Measurements from ENCODE around the gene DNAAF1.
"Not testable (repeated sequence)": the region's sequence is repeated elsewhere in the genome, so short reads cannot be mapped to it uniquely, and the experiment has no call there.

The DNAAF1 gene

DNA sequence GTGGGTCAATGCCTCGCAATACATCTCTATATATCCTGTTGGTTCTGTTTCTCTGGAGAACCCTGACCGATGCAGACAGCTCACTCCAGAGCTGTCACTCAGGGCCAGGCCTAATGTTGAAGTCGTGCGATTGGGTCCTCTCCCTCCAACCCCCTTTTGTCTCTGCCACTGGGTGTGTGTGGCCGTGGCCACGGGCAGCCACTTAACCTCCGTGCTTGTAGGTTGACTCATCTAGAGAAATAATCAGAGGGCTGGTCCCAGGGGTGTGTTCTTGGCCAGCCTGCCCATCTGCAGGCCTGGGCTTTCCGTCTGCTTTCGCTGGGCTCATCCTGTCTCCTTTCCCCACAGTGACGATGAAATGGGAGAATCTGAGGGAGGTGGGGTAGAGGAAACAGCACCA is 53.3 kb downstream of the DNAAF1 start:
- TF ChIP-seq, protein P1, sequence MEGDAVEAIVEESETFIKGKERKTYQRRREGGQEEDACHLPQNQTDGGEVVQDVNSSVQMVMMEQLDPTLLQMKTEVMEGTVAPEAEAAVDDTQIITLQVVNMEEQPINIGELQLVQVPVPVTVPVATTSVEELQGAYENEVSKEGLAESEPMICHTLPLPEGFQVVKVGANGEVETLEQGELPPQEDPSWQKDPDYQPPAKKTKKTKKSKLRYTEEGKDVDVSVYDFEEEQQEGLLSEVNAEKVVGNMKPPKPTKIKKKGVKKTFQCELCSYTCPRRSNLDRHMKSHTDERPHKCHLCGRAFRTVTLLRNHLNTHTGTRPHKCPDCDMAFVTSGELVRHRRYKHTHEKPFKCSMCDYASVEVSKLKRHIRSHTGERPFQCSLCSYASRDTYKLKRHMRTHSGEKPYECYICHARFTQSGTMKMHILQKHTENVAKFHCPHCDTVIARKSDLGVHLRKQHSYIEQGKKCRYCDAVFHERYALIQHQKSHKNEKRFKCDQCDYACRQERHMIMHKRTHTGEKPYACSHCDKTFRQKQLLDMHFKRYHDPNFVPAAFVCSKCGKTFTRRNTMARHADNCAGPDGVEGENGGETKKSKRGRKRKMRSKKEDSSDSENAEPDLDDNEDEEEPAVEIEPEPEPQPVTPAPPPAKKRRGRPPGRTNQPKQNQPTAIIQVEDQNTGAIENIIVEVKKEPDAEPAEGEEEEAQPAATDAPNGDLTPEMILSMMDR (IDR thresholded peaks at IDR 0.05; ENCODE audit: low read depth, low read length, missing control alignments): no peak
- no peak overlapping the region for H3K4me3 ChIP-seq (ENCODE audit: low read depth, low read length)
- DNase-seq (ENCODE audit: low read depth): no peak

GRCh38 chr16:84199097-84199496 is 54.0 kb downstream of the DNAAF1 start:
- no peak overlapping the region for H3K4me3 ChIP-seq (ENCODE audit: low read depth, low read length)
- TF ChIP-seq, protein P1 (IDR thresholded peaks at IDR 0.05; ENCODE audit: low read depth, low read length, missing control alignments): no peak
- no peak for DNase-seq (ENCODE audit: low read depth)

- DNase-seq (ENCODE audit: low read depth): no peak
- no peak overlapping the region for H3K4me3 ChIP-seq (ENCODE audit: low read depth, low read length)
- TF ChIP-seq, protein P1 (IDR thresholded peaks at IDR 0.05; ENCODE audit: low read depth, low read length, missing control alignments): no peak
Measured at GRCh38 chr16:84199861-84200260, 54.8 kb downstream of the DNAAF1 start.

- H3K4me3 ChIP-seq (ENCODE audit: low read depth, low read length); DNase-seq (ENCODE audit: low read depth): not testable (repeated sequence)
Measured at GRCh38 chr16:84204551-84204950, 59.4 kb downstream of the DNAAF1 start.

- not testable (repeated sequence) for H3K4me3 ChIP-seq (ENCODE audit: low read depth, low read length); DNase-seq (ENCODE audit: low read depth)
Measured at GRCh38 chr16:84205123-84205522, 60.0 kb downstream of the DNAAF1 start.

DNA sequence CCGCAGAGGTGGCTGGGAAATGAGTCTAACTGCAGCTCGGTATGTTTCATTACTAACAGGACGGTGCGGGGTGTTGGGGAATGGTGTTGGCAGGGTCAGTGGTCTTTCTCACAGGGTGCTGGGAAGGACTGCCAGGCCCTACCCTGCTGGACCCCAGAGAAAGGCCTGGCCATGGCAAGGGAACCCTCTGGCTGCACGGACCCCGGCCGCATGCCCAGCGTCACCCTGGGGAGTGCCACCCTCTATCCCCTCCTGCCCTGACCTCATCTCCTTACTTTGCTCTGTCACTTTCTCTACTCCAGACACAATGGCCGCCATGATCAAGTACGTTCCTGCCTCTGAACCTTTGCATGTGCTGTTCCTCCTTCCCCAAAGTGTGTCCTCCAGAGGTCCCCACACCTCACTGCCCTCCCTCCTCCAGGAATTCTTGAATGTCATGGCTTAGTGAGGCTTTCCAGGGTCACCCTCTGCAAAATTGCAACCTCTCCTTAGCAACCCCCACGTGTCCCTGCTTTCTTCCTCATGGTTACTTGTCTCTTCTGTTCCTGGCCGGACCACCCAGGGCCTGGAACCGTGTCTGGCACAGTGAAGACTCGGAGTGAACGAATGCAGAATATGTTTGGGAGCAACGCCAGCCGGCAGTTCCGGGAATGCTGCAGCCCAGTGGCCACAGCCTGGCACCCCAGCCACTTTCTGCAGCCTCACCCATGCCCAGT is 61.0 kb downstream of the DNAAF1 start:
- TF ChIP-seq, protein P1 (IDR thresholded peaks at IDR 0.05; ENCODE audit: low read depth, low read length, missing control alignments): no peak
- no peak for DNase-seq (ENCODE audit: low read depth)
- H3K4me3 ChIP-seq (ENCODE audit: low read depth, low read length): no peak overlapping the region

DNA sequence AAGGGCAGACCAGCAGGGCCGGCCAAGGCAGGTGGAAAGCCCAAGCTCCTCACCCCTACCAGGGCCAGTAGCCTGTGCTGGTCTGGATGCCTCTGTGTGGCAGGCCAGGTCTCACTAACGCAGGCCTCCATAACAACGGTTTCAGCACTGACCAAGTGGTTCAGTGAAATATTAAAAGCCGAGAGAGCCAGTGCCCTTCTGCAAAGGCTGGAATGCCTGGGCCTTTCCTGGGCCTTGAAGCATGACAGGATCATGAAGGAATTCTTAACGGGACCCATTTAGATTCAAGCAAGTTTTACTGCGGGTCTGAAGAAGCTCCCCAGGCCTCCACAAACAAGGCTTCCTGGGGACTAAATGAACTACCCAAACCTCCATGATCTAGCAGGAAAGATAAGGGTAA is 62.1 kb downstream of the DNAAF1 start:
- no peak for DNase-seq (ENCODE audit: low read depth)
- TF ChIP-seq, protein P1 (IDR thresholded peaks at IDR 0.05; ENCODE audit: low read depth, low read length, missing control alignments): no peak
- H3K4me3 ChIP-seq (ENCODE audit: low read depth, low read length): no peak overlapping the region

GRCh38 chr16:84207879-84208278 is 62.8 kb downstream of the DNAAF1 start:
- TF ChIP-seq, protein P1 (IDR thresholded peaks at IDR 0.05; ENCODE audit: low read depth, low read length, missing control alignments): no peak
- DNase-seq (ENCODE audit: low read depth): no peak
- no peak overlapping the region for H3K4me3 ChIP-seq (ENCODE audit: low read depth, low read length)
